Left ventricle myocardium inferior (tissue), 1 donor: ENCODE data around the gene GIMAP6. TPM values are rescaled to one million over a fixed set of nuclear protein-coding genes. Genes with fewer than 3 reads are reported as not detected.
"Not testable (repeated sequence)": the region's sequence is repeated elsewhere in the genome, so short reads cannot be mapped to it uniquely, and the experiment has no call there.

ENCODE experiments used
- DNase-seq: peaks from one replicate; pipeline ENCODE4 v3.0.0-alpha.2; 2020
- H3K27ac ChIP-seq: fragments of 200-600 bp; replicated peaks from 2 replicates; pipeline ENCODE4 v1.8.0; 2021
- H3K27me3 ChIP-seq: fragments of 200-600 bp; 2 replicates; pipeline ENCODE4 v1.8.0; 2021; ENCODE audit warnings: low read depth
- H3K36me3 ChIP-seq: fragments of 200-600 bp; 2 replicates; pipeline ENCODE4 v1.8.0; 2021
- H3K4me1 ChIP-seq: fragments of 200-600 bp; 2 replicates; pipeline ENCODE4 v1.8.0; 2021
- H3K4me3 ChIP-seq: fragments of 200-600 bp; 2 replicates; pipeline ENCODE4 v1.8.0; 2021; ENCODE audit warnings: mild to moderate bottlenecking, moderate library complexity
- H3K9me3 ChIP-seq: fragments of 200-600 bp; replicated peaks from 2 replicates; pipeline ENCODE4 v1.8.0; 2021
- intact Hi-C: fragments of 100-400 bp; cut with micrococcal nuclease; formaldehyde crosslinking; loops from one replicate; pipeline ENCODE4 v1.11.0; 2022
- total RNA-seq: library from RNA; stranded (reverse); fragmentation: NEBNext Ultra II Directional; extraction: Animal tissue kit (Norgen Biotek cat#: 25700); gene quantifications from one replicate; pipeline ENCODE4 v1.2.1, GENCODE V29; 2021
- TF ChIP-seq, protein P1 (sequence below): fragments of 200-600 bp; IDR thresholded peaks from 2 replicates; pipeline ENCODE4 v1.8.0; 2021; ENCODE audit warnings: antibody characterized with exemption, mild to moderate bottlenecking, borderline replicate concordance
- donor health status: DM: no; HTN: yes; CAD: no; lungs with severe emphysema.

The GIMAP6 gene
- total RNA-seq, 1 donor from 2014 or later, result 24.3 TPM

DNA sequence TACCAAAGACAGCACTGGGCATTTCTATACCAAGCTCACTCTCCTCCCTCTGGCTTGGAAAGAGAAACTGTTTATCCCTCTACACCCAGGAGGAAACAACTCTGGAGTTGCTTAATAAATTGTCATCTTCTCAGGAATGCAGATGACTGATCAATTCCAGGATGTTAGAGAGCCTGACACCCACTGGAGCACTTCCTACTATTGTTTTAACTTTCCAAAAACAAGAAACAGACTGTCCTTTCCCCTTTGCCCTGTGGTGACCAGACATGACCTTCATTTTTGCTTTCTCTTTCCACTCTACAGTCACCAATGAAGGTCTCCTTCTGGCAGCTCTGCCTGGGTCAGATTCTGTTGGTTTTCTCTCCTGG, 45.4 kb downstream of the GIMAP6 start:
- Histone ChIP-seq H3K27ac (peak overlapping the region; percentile 90), H3K36me3 (no peaks in the 10 kb centered on the region), H3K27me3 (no peaks in the 10 kb centered on the region), H3K4me1 (peaks cover 40% of the 10 kb centered on the region), H3K4me3 (no peak overlapping the region), H3K9me3 (peaks cover 8% of the 10 kb centered on the region)
- TF ChIP-seq, protein P1, sequence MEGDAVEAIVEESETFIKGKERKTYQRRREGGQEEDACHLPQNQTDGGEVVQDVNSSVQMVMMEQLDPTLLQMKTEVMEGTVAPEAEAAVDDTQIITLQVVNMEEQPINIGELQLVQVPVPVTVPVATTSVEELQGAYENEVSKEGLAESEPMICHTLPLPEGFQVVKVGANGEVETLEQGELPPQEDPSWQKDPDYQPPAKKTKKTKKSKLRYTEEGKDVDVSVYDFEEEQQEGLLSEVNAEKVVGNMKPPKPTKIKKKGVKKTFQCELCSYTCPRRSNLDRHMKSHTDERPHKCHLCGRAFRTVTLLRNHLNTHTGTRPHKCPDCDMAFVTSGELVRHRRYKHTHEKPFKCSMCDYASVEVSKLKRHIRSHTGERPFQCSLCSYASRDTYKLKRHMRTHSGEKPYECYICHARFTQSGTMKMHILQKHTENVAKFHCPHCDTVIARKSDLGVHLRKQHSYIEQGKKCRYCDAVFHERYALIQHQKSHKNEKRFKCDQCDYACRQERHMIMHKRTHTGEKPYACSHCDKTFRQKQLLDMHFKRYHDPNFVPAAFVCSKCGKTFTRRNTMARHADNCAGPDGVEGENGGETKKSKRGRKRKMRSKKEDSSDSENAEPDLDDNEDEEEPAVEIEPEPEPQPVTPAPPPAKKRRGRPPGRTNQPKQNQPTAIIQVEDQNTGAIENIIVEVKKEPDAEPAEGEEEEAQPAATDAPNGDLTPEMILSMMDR, result no peak
- no peak for DNase-seq
- intact Hi-C loops, result no loop called here

DNA sequence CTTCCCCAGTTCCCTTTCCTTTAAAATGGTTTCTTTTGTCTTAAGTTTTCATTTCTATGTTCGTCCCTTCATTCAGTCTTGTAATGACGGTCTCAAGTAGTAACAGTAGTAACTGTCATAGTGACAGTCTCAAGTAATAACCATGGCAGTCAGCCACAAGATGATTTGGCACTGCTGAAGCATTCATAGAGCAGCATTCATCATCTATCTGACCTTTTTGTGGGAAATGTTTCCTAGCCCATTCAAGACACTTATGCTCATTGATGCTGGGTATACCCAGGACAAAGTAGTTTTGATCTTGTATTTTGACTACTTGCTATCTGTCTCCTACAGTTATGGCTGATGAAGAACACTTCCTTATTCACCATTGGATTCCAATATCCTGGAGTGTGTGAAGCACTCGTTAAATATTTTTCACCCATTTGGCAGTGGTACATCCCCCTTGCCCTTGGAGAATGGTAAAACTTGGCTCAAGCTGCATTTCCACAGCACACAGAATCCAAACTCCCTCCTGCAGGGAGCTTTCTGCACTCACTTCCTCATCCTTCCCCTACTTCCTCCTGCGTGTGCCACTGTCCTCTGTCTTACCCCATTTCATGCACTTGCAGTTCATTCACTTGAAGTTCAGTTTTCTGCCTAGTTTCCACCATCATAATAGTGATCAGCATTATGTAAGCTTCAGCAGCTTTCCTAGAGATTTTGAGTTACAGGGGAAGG, 46.0 kb downstream of the GIMAP6 start:
- Histone ChIP-seq H3K4me3 (no peak overlapping the region), H3K9me3 (peaks cover 5% of the 10 kb centered on the region)

DNA sequence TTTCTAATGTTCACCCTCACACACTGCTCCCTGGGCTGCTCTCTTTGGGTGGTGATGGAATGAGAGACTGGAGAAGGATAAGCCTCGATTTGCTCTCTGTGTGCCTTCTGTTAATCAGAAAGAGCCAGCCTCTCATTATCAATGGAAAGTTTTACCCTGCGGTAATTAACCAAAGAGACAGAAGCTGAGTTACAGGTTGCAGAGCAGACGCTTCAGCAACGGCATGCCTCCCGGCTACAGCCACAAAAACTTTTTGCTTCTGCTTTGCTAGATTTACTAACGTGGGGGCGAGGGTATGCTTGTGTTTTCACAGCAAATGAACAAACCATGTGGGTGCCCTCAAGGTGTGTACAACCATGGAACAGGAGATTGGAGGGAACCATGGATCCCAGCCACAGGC, 47.0 kb downstream of the GIMAP6 start:
- intact Hi-C loops, result no loop called here
- no peak for DNase-seq
- Histone ChIP-seq H3K4me3 (no peak overlapping the region), H3K9me3 (peaks cover 12% of the 10 kb centered on the region), H3K4me1 (peaks cover 40% of the 10 kb centered on the region), H3K27ac (peak overlapping the region; percentile 90), H3K36me3 (no peaks in the 10 kb centered on the region), H3K27me3 (no peaks in the 10 kb centered on the region)
- TF ChIP-seq, protein P1, result no peak

More for the DNA sequence above, 46.0 kb downstream of the GIMAP6 start:
- Histone ChIP-seq H3K27me3 (no peaks in the 10 kb centered on the region), H3K36me3 (no peaks in the 10 kb centered on the region), H3K27ac (peak overlapping the region; percentile 90), H3K4me1 (peaks cover 40% of the 10 kb centered on the region)
- intact Hi-C loops, result no loop called here
- TF ChIP-seq, protein P1, result no peak
- DNase-seq, result no peak

DNA sequence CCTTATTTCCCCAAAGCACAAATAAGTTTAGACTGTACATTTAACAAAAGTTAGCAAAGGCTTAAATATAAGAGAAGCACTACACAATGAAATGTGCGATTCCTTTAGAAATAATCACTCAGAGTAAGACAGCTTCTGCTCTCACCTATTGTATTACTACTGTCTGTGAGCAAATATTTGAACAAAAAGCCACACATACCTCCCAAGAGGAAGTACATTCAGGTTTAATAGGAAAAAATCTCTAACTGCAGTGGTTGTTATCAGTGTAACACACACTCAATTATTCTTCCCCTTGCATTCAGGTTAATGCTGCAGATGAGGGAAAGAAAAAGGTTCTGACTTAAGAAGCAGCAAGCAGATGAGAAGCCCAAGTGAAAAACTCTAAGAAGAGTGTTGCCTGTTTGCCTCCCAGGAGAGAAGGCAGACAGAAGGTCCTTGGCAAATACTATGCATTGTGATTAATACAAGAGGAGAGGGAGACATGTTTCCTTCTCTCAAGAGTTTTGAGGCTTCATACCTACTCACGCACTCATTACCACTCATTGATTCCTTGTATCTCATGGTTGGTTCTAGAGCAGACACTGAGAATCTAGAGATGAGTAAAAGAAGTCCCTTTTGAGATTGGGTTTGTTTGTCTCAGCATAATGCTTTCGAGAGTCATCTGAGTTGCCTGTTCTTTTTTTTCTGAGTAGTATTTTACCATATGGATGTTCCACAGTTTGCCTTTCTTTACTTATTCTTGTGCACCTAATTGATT, 51.4 kb downstream of the GIMAP6 start:
- Histone ChIP-seq H3K4me1 (peaks cover 21% of the 10 kb centered on the region), H3K9me3 (peaks cover 22% of the 10 kb centered on the region), H3K27me3 (no peaks in the 10 kb centered on the region), H3K36me3 (peaks cover 3% of the 10 kb centered on the region), H3K27ac (no peak overlapping the region), H3K4me3 (no peak overlapping the region)
- intact Hi-C loops, result no loop called here
- TF ChIP-seq, protein P1, result no peak
- DNase-seq, result no peak

DNA sequence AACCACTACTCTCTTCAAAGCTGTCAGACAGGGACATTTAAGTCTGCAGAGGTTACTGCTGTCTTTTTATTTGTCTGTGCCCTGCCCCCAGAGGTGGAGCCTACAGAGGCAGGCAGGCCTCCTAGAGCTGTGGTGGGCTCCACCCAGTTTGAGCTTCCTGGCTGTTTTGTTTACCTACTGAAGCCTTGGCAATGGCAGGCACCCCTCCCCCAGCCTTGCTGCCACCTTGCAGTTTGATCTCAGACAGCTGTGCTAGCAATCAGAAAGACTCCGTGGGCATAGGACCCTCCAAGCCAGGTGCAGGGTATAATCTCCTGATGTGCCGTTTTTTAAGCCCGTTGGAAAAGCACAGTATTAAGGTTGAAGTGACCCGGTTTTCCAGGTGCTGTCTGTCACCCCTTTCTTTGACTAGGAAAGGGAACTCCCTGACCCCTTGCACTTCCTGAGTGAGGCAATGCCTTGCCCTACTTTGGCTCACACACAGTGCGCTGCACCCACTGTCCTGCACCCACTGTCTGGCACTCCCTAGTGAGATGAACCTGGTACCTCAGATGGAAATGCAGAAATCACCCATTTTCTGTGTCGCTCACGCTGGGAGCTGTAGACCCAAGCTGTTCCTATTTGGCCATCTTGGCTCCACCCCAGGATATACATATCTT, 52.1 kb downstream of the GIMAP6 start:
- H3K4me1 ChIP-seq, result peaks cover 14% of the 10 kb centered on the region
- H3K36me3 ChIP-seq, H3K27me3 ChIP-seq, intact Hi-C loops, H3K27ac ChIP-seq, H3K4me3 ChIP-seq, DNase-seq: not testable (repeated sequence)
- peaks cover 29% of the 10 kb centered on the region for H3K9me3 ChIP-seq

Other genes starting within 250 kb of the GIMAP6 start
- 11.0 TPM for gene GIMAP8, start 181.8 kb downstream of the GIMAP6 start, total RNA-seq
- gene GIMAP7, start 117.5 kb downstream of the GIMAP6 start, total RNA-seq, result 16.8 TPM
- gene GIMAP4, start 65.0 kb downstream of the GIMAP6 start, total RNA-seq, result 31.2 TPM
- 5.0 TPM for gene GIMAP2, start 53.3 kb upstream of the GIMAP6 start, total RNA-seq
- gene GIMAP1, start 84.2 kb upstream of the GIMAP6 start, total RNA-seq, result 5.9 TPM
- gene GIMAP5, start 105.0 kb upstream of the GIMAP6 start, total RNA-seq, result 10.7 TPM
- gene TMEM176B, start 168.0 kb upstream of the GIMAP6 start, total RNA-seq, result 34.0 TPM
- gene TMEM176A, start 168.4 kb upstream of the GIMAP6 start, total RNA-seq, result 18.5 TPM
- 0.36 TPM for gene AOC1, start 220.1 kb upstream of the GIMAP6 start, total RNA-seq